ENCODE data around the gene RASEF. TPM values are rescaled to one million over a fixed set of nuclear protein-coding genes. Genes with fewer than 3 reads are reported as not detected.

RASEF gene
- total and polyA plus RNA-seq, 2 donors (not counting 3 experiments of a cell fraction or from before 2014, with no cell fraction given): 0.11 TPM; not detected in 1

DNA sequence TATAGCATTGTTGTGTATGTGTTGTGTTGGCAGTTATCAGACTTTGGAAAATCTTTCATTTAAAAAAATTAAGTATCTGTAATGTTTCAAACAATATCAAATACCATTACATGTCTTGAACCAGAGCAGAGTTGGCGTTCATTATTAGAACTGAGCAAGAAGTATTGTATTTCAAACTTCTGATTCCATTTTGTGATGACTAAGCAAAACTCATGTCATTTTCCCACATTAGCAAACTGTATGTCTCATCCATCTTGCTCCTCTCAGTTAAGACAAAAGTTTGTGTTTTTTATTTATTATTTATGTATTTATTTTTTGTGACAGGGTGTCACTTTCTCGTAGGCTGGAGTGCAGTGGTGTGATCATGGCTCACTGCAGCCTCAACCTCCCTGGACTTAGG lies 4.6 kb upstream of the RASEF start:
- ChIA-PET CTCF (no interaction called here), POLR2A (no interaction called here)
- intact Hi-C loops (cut with micrococcal nuclease): no loop called here
- Histone ChIP-seq H3K36me3 (ENCODE audit: control insufficient read depth in 2 of 2, extremely low read depth in 1 of 2, insufficient read depth in 2 of 2, low read length in 2 of 2) (no peaks in the 10 kb centered on the region), H2AFZ (ENCODE audit: low read depth, low read length) (no peak overlapping the region), H3K4me1 (ENCODE audit: control insufficient read depth, extremely low read depth, insufficient read depth, low read length) (no peaks in the 10 kb centered on the region), H3K4me2 (ENCODE audit: insufficient read depth, low read length) (no peak overlapping the region), H3K9me3 (replicated peaks; ENCODE audit: control insufficient read depth, insufficient read depth, low read length) (no peaks in the 10 kb centered on the region), H3K9me1 (replicated peaks; ENCODE audit: control insufficient read depth, extremely low read depth, insufficient read depth, low read length) (no peaks in the 10 kb centered on the region), H3K9ac (replicated peaks; ENCODE audit: extremely low read depth, insufficient read depth, low read length) (no peak overlapping the region), H3K27ac (ENCODE audit: insufficient read depth, low read depth, low read length) (no peak overlapping the region), H4K20me1 (replicated peaks; ENCODE audit: control insufficient read depth, extremely low read depth, insufficient read depth, low read length) (no peaks in the 10 kb centered on the region), H3K4me3 (replicated peaks in 1 of 3; ENCODE audit: insufficient read depth in 1 of 3, low read depth in 1 of 3, low read length in 3 of 3) (no peak overlapping the region), H3K79me2 (ENCODE audit: control insufficient read depth, insufficient read depth, low read length) (no peaks in the 10 kb centered on the region), H3K27me3 (ENCODE audit: control insufficient read depth in 2 of 2, insufficient read depth in 2 of 2, low read length in 2 of 2) (peaks cover 10 to 17% of the 10 kb centered on the region in 2 experiments)
- TF ChIP-seq POLR2AphosphoS5 (IDR thresholded peaks at IDR 0.05; ENCODE audit: insufficient read depth, low read depth, low read length) (no peak), POLR2A (IDR thresholded peaks at IDR 0.05; ENCODE audit: low read depth, low read length) (no peak), EZH2 (IDR thresholded peaks at IDR 0.05; ENCODE audit: borderline replicate concordance, low read depth, low read length, severe bottlenecking) (no peak), JUN (IDR thresholded peaks at IDR 0.05; ENCODE audit: borderline replicate concordance, insufficient read depth, insufficient read length, low read depth) (no peak), FOS (IDR thresholded peaks at IDR 0.05; ENCODE audit: borderline replicate concordance, insufficient read depth, low read length) (no peak), GATA2 (IDR thresholded peaks at IDR 0.05; ENCODE audit: insufficient read depth, insufficient read length, low read depth, low read length) (no peak), MYC (IDR thresholded peaks at IDR 0.05; ENCODE audit: low read depth, low read length) (no peak), MAX (IDR thresholded peaks at IDR 0.05; ENCODE audit: insufficient read depth, insufficient read length) (no peak)
- TF ChIP-seq, protein P1, sequence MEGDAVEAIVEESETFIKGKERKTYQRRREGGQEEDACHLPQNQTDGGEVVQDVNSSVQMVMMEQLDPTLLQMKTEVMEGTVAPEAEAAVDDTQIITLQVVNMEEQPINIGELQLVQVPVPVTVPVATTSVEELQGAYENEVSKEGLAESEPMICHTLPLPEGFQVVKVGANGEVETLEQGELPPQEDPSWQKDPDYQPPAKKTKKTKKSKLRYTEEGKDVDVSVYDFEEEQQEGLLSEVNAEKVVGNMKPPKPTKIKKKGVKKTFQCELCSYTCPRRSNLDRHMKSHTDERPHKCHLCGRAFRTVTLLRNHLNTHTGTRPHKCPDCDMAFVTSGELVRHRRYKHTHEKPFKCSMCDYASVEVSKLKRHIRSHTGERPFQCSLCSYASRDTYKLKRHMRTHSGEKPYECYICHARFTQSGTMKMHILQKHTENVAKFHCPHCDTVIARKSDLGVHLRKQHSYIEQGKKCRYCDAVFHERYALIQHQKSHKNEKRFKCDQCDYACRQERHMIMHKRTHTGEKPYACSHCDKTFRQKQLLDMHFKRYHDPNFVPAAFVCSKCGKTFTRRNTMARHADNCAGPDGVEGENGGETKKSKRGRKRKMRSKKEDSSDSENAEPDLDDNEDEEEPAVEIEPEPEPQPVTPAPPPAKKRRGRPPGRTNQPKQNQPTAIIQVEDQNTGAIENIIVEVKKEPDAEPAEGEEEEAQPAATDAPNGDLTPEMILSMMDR (IDR thresholded peaks at IDR 0.05; ENCODE audit: extremely low read depth in 1 of 2, insufficient read depth in 1 of 2, low read depth in 1 of 2, low read length in 2 of 2): no peak
- no peak for DNase-seq (ENCODE audit: low read depth, low spot score)
- dilution Hi-C loops (cut with MboI; ENCODE audit: extremely low pct_ligation_motif_present, low sequenced_read_pairs): no loop called here
- no TSS peak for BruUV-seq (replicated peaks)
- FAIRE-seq: no peak
